ENCODE measurements around the gene AIFM3. TPM values are rescaled to one million over a fixed set of nuclear protein-coding genes. Genes with fewer than 3 reads are reported as not detected.

Gene AIFM3
- total and polyA plus RNA-seq, 2 of the 4 experiments (the other 2 are of a cell fraction): 0.09 to 0.18 TPM

DNA sequence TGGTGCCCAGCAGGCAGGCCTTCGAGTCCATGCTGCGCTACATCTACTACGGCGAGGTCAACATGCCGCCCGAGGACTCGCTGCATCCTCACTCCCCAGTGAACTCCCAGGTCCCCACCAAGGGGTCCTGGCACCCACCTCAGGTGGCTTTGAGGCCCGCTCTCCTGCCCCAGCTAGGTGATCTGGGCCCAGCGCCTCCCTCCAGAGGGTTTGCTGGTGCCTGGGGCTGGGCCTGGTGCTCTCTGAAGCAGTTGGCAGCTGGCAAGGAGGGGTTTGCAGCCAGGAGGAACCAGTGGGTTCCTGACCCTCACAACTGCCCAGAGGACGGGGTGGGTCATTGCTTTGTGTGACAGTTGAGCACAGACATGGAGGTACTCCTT, 29.0 kb downstream of the AIFM3 start:
- in situ Hi-C loops (cut with MboI; ENCODE audit: low sequenced_read_pairs): no loop called here
- ATAC-seq (ENCODE audit: low read depth): no peak

More for the DNA sequence above, 29.0 kb downstream of the AIFM3 start:
- Histone ChIP-seq H3K4ac (ENCODE audit: low read depth, low read length) (no peak overlapping the region), H3K9ac (ENCODE audit: low read depth, low read length) (no peak overlapping the region), H3K4me3 (ENCODE audit: insufficient read depth, low read depth, low read length) (no peak overlapping the region), H2AK5ac (ENCODE audit: low read depth, low read length) (no peak overlapping the region), H3K23ac (ENCODE audit: low read depth, low read length) (no peak overlapping the region), H2BK20ac (ENCODE audit: low read depth, low read length) (no peak overlapping the region), H2AFZ (replicated peaks; ENCODE audit: low read length, poor library complexity) (no peak overlapping the region), H3K27ac (ENCODE audit: insufficient read depth, low read length) (no peak overlapping the region), H3K14ac (replicated peaks; ENCODE audit: low read depth, low read length) (no peak overlapping the region), H3K9me1 (ENCODE audit: insufficient read depth, low read length) (0 out of 2 replicates have a peak, but pooled peaks cover 4% of the 10 kb centered on the region), H2BK15ac (ENCODE audit: low read depth, low read length) (no peak overlapping the region), H4K5ac (ENCODE audit: low read depth, low read length) (no peak overlapping the region), H3K4me2 (ENCODE audit: low read depth, low read length) (no peak overlapping the region), H3K27me3 (ENCODE audit: control insufficient read depth, insufficient read depth, low read length) (no peaks in the 10 kb centered on the region), H3K18ac (ENCODE audit: low read depth, low read length) (no peak overlapping the region), H3K4me1 (ENCODE audit: control insufficient read depth, insufficient read depth, low read length) (peaks cover 10% of the 10 kb centered on the region), H3K36me3 (ENCODE audit: control insufficient read depth, insufficient read depth, low read length) (peaks cover 66% of the 10 kb centered on the region), H4K20me1 (ENCODE audit: insufficient read depth, low read length) (peaks cover 9% of the 10 kb centered on the region; the same call in 1 of the 2 replicates), H4K91ac (ENCODE audit: insufficient read depth, low read depth, low read length) (no peak overlapping the region), H3K9me3 (ENCODE audit: control insufficient read depth, insufficient read depth, low read length) (no peaks in the 10 kb centered on the region), H4K8ac (ENCODE audit: low read depth in 2 of 2, low read length in 2 of 2) (no peak overlapping the region), H2AK9ac (replicated peaks; ENCODE audit: low read depth, low read length, poor library complexity) (no peak overlapping the region), H3K56ac (ENCODE audit: extremely low read depth, insufficient read depth, low read length) (no peak overlapping the region), H2BK120ac (ENCODE audit: low read depth, low read length) (no peak overlapping the region), H2BK5ac (ENCODE audit: low read depth, low read length, poor library complexity, severe bottlenecking) (no peak overlapping the region), H3K79me1 (ENCODE audit: low read depth in 1 of 2, low read length in 2 of 2) (peaks cover 9 to 28% of the 10 kb centered on the region in 2 experiments; a peak in 3 of 4 replicates)
- dilution Hi-C loops (cut with HindIII; ENCODE audit: low sequenced_read_pairs, unreplicated experiment) (no loop called here), intact Hi-C loops (cut with micrococcal nuclease) (no loop called here)
- ChIA-PET CTCF (no interaction called here), POLR2A (ENCODE audit: unreplicated experiment) (no interaction called here)
- no peak for DNase-seq
- 80% methylated on average over 1 of the region's 10 CpGs; no CpG with 5 or more reads in 1 of the 2 experiments for WGBS, 2 experiments (ENCODE audit: extremely low coverage in 2 of 2, insufficient read length in 1 of 2)
- no TSS peak for BruUV-seq (replicated peaks)
- no peak for TF ChIP-seq MXI1 (IDR thresholded peaks at IDR 0.05; ENCODE audit: borderline replicate concordance, low read depth, low read length)
- TF ChIP-seq POLR2A (IDR thresholded peaks at IDR 0.05; ENCODE audit: low read depth, low read length): no peak
- no peak for TF ChIP-seq SMC3 (IDR thresholded peaks at IDR 0.05; ENCODE audit: low read depth, low read length)
- no peak for TF ChIP-seq RAD21 (IDR thresholded peaks at IDR 0.05; ENCODE audit: low read length)
- TF ChIP-seq, protein P1, sequence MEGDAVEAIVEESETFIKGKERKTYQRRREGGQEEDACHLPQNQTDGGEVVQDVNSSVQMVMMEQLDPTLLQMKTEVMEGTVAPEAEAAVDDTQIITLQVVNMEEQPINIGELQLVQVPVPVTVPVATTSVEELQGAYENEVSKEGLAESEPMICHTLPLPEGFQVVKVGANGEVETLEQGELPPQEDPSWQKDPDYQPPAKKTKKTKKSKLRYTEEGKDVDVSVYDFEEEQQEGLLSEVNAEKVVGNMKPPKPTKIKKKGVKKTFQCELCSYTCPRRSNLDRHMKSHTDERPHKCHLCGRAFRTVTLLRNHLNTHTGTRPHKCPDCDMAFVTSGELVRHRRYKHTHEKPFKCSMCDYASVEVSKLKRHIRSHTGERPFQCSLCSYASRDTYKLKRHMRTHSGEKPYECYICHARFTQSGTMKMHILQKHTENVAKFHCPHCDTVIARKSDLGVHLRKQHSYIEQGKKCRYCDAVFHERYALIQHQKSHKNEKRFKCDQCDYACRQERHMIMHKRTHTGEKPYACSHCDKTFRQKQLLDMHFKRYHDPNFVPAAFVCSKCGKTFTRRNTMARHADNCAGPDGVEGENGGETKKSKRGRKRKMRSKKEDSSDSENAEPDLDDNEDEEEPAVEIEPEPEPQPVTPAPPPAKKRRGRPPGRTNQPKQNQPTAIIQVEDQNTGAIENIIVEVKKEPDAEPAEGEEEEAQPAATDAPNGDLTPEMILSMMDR (conservative IDR thresholded peaks at IDR 0.05; ENCODE audit: low read depth, low read length): no peak
- no peak for TF ChIP-seq RCOR1 (IDR thresholded peaks at IDR 0.05; ENCODE audit: insufficient replicate concordance, low read length)

All from IMR-90 (cell line).